ENCODE data around the gene CLCF1.

The CLCF1 gene

DNA sequence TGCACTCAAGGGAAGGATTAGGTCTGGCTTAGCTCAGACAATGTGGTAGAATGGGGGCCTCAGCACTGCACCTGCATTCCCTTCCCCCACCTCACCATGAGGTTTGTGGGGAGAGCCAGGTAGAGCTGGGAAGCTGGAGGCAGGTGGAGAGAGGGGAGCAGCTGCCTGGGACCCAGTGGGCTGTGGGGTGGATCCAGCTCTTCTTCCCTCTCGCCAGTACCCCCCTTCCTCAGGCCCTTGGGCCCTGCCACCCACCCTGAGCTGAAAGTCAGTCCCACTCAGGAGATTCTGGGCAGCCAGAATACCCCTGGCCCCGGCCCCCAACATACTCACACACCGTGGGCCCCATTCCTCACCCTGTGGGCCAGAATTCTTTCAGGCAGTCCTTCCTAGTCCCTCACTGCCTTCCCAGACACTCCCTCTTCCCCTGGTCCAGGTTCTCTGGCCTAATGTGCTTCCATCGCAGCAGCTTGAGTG, 17.0 kb downstream of the CLCF1 start:
- no peak for DNase-seq

DNA sequence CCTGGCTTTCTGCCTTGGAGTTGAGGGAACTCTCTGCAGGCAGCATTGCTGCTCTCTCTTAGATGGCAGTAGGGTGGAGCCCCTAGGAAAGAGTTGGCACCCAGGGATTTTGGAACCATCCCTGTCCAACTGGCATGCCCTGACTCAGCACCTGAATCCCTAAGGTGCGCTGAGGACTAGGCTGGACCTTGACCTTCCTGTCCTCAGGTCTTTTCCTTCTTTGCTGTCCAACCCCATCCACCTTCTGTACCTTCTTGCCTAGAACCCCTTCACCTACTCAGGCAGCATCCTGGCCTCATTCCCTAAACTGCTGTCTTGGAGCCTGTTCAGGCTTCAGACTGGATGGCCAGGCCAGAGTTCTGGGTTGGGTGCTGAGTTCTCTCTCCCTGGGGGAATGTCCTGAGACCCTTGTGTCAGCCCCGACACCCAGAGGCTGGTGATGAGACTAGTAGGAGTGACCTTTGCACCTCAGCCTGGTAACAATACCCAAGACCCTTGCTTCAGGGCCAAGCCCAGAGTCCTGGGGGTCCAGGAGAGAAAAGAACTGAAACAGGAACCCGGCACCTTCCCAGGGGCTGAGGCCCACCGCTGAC, 17.5 kb downstream of the CLCF1 start:
- DNase-seq = no peak

- no peak for DNase-seq
Measured at GRCh38 chr11:67355023-67355793, 18.2 kb downstream of the CLCF1 start.

DNA sequence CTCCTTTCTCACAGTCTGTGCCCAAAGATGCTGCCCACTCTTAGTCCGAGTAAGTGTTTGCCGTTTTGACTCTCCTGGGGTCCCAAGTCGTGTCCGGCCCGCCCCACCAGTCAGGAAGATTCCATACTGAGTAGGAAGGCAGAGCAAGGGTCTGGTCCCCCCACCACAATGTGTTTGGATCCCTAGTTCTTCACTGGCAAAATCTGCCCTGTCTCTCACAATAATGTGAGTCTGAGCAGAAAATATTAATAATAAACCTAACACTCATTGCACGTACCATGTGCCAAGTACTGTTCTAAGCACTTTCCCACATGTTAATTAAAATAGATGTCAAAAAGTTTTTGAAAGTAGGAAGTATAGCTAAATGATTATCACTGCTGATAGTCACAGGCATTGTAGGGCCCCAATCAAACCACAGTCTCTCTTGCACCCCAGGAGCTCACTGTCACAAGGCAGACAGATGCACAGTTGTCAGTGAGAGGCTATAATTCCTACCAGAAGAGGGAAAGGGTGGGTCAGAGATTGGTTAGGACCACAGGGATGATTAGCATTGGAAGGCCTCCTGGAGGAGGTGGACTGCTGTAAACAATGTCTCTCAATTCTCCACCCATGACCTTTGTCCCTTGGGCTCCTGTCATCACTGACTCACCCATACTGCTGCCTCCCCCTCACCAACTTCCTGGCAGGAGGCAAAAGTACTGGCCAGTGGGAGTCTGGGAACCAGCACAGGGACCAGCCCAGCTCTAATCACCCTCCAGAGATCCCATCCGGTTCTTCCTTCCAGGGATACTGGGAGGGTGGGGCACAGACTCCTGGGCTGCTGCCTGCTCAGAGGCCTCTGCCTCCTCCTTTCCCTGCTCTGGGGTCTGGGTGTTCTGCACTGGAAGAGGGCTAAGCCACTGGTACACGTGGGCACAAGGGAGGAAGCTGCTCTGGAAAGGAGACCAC, 19.0 kb downstream of the CLCF1 start:
- DNase-seq = peak; percentile 38 to 55

GRCh38 chr11:67353317-67354074, 19.9 kb downstream of the CLCF1 start, which contains the start of gene POLD4:
Gene POLD4, minus strand, starts transcription at chr11:67353546. Its CDS starts 147 bp downstream, at chr11:67353399.
- DNase-seq = peak; percentile 97

- DNase-seq = no peak
Measured at GRCh38 chr11:67352546-67353316, 20.7 kb downstream of the CLCF1 start.

- peak; percentile 63 to 77 for DNase-seq
Measured at GRCh38 chr11:67351275-67352005, 22.0 kb downstream of the CLCF1 start.

GRCh38 chr11:67349928-67350465, 23.4 kb downstream of the CLCF1 start:
- DNase-seq = no peak

- DNase-seq = no peak
Measured at GRCh38 chr11:67349457-67349856, 23.9 kb downstream of the CLCF1 start.

DNA sequence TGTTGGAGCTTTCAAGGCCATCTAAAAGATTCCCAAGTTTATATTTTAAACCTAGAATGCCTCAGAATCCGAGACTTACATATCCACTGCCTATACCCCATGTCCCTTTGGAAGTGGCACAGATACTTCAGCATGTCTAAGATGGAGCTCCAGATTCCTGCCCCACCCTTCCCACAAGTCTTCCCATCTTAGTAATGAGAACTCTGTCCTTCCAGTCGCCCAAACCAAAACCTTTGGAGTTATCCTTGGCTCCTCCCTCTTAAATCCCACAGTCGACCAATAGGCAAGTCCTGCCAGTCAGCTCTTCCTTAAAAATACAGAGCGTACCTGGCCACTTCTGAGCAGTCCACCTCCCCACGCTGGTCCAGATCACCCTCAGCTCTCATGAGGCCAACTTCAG, 24.4 kb downstream of the CLCF1 start:
- no peak for DNase-seq

DNA sequence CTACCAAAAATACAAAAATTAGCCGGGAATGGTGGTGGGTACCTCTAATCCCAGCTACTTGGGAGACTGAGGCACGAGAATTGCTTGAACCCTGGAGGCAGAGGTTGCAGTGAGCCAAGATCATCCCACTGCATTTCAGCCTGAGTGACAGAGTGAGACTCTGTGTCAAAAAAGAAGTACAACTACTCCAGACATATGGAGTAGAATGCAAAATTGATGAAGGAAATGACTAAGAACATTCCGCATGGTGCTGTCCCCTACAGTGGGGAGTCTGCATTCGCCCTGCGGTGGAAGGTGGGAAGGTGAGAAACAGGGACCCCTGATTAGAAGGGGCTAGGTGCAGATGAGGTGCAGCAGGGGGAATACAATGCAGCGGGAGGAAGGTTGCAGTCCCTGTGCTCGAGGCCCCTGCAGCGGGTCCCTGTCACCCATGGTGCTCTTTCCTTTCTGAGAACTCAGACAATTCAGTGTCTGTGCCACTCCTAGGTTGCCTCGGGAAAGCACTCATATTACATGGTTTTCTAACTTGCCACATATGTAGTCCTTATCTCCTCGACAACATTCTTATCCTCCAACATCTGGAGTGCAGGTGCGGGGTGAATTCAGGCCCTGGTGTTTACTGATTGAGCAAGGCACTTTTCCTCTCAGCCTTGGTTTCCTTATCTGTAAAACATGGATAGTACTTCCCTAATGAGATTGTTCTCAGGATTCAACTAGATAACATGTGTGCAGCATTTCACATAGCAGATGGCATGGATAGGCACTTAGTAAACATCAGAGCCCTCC, 25.2 kb downstream of the CLCF1 start:
- DNase-seq = no peak

- no peak for DNase-seq
Measured at GRCh38 chr11:67345920-67346819, 27.2 kb downstream of the CLCF1 start.

GRCh38 chr11:67345247-67345919, 28.0 kb downstream of the CLCF1 start:
- DNase-seq = peak in 1 of 2 experiments; percentile 34

GRCh38 chr11:67344264-67344663, 29.1 kb downstream of the CLCF1 start:
- DNase-seq = peak in 1 of 2 experiments; percentile 26

- no peak for DNase-seq
Measured at GRCh38 chr11:67337257-67337656, 36.1 kb downstream of the CLCF1 start.

DNA sequence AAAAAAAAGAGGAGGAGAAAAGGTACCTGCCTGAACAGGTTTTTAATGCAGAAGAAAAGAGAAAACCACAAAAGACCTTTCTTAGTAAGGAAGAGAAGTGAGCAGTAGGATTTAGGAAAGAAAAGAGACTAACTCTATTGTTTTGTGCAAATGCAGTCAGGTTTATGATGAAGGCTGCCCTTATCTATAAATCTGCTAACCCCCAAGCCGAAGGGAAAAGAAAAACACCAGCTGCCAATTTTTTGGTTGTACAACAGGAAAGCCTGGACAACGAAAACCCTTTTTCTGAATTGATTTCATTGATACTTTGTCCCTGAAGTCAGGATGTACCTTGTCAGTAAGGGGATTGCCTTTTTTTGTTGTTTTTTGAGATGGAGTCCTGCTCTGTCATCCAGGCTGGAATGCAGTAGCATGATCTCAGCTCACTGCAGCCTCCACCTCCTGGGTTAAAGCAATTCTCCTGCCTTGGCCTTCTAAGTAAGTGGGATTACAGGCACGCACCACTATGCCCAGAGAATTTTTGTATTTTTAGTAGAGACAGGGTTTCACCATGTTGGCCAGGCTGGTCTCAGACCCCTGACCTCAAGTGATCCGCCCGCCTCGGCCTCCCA, 41.2 kb downstream of the CLCF1 start:
- no peak for DNase-seq

DNA sequence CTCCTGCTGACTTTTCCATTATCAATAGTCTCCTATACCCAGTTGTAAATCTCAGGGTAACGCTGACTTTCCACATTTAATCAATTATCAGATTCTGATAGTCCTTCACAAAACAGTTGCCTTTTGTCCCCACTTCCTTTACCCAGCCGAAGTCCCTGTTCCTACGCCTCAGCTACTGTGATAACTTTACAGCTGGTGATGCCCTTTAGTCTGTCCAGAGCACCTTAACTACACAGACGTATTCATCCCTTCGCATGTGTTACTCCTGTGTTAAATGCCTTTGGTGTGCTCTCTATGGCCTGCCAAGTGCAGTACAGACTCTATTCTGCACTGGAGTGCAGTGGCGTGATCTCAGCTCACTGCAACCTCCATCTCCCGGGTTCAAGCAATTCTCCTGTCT, 49.9 kb downstream of the CLCF1 start:
- DNase-seq = no peak

- DNase-seq = no peak
Measured at GRCh38 chr11:67322049-67322448, 51.3 kb downstream of the CLCF1 start.
